BLaER1 (cell line): ENCODE data around the gene MTUS2.

ENCODE experiments used
- H3K27ac ChIP-seq: shearing (Covaris generic); formaldehyde crosslinking; 2 replicates; pipeline ENCODE4 v1.8.1; 2022
- H3K27me3 ChIP-seq: shearing (Covaris generic); formaldehyde crosslinking; 2 replicates; pipeline ENCODE4 v1.8.1; 2022
- H3K36me3 ChIP-seq: shearing (Covaris generic); formaldehyde crosslinking; 2 replicates; pipeline ENCODE4 v1.8.1; 2022
- H3K4me1 ChIP-seq: shearing (Covaris generic); formaldehyde crosslinking; 2 replicates; pipeline ENCODE4 v1.8.1; 2022
- H3K4me2 ChIP-seq: shearing (Covaris generic); formaldehyde crosslinking; 2 replicates; pipeline ENCODE4 v1.8.1; 2022
- H3K4me3 ChIP-seq: shearing (Covaris generic); formaldehyde crosslinking; 2 replicates; pipeline ENCODE4 v1.8.1; 2022
- H3K9ac ChIP-seq: shearing (Covaris generic); formaldehyde crosslinking; 2 replicates; pipeline ENCODE4 v1.8.1; 2022
- H3K9me3 ChIP-seq: shearing (Covaris generic); formaldehyde crosslinking; 2 replicates; pipeline ENCODE4 v1.8.1; 2022
- H4K20me1 ChIP-seq: shearing (Covaris generic); formaldehyde crosslinking; 2 replicates; pipeline ENCODE4 v1.8.1; 2022
- Cebpa-rat ChIP-seq: shearing (Covaris generic); IDR thresholded peaks from 2 replicates; pipeline ENCODE4 v1.8.1; 2022

The MTUS2 gene

DNA sequence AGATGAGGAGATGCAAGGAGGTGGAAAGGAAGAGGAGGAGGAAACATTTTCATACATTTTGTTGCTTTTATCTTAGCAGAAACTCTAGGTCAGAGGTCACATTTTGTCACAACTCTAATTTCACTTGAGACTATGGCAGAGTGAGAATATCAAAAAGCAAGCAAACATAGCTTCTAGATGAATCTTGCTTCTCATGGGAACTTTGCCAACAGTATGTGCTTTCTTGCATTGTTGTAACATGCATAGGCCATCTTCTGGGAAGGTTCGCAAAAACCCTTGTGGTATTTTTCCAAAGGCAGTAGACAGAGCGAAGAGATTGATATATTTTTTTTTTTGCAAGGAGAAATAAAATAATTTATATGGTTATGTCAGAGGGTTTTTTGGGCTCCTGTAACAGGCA, 291.3 kb downstream of the MTUS2 start:
- no peak overlapping the region for H3K9ac ChIP-seq
- no peak overlapping the region for H3K4me3 ChIP-seq
- no peak for TF ChIP-seq Cebpa-rat
- no peaks in the 10 kb centered on the region for H3K27me3 ChIP-seq
- no peaks in the 10 kb centered on the region for H4K20me1 ChIP-seq
- H3K36me3 ChIP-seq: no peaks in the 10 kb centered on the region
- no peak overlapping the region for H3K4me2 ChIP-seq
- H3K4me1 ChIP-seq: no peaks in the 10 kb centered on the region
- H3K27ac ChIP-seq: no peak overlapping the region
- H3K9me3 ChIP-seq: no peaks in the 10 kb centered on the region

DNA sequence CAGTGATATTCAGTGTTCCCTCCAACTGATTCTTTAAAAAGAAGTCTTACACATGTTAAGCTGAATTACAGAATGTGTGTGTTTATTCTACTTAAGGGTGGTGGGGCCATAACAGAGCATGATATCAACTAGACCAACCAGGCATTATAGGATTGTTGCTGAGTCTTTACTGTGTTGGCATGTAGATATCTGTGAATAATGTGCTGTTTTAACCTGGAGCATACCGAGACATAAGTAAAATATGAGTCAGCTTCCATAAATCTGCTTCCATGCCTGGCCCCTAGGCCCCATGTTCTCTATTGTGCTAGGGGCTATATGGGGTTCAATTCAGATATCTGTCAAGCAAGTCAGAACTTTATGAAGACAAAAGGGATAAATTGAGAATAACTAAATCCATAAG, 295.7 kb downstream of the MTUS2 start:
- Histone ChIP-seq H3K36me3 (no peaks in the 10 kb centered on the region), H3K27me3 (no peaks in the 10 kb centered on the region), H3K9ac (no peak overlapping the region), H4K20me1 (no peaks in the 10 kb centered on the region), H3K4me1 (no peaks in the 10 kb centered on the region), H3K9me3 (no peaks in the 10 kb centered on the region), H3K27ac (no peak overlapping the region), H3K4me2 (no peak overlapping the region), H3K4me3 (no peak overlapping the region)
- no peak for TF ChIP-seq Cebpa-rat

DNA sequence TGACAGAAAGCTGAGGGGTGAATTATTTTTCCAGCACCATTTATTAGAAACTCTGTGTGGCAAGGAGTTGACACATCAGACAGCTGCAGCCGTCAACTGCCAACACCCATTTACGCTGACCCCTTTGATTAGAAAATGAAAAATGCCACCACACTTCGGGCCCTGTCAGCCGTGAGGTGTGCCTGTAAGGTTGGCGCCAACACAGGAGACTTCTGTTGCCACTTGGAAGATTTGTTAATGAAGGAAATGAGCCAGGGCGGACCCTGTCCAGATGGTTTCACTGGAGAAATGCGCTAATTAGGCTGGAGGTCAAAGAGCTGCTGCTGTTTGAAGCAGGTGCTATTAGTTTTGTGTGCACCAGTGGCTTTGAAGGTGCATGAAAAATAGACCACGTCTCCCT, 297.5 kb downstream of the MTUS2 start:
- no peaks in the 10 kb centered on the region for H4K20me1 ChIP-seq
- no peaks in the 10 kb centered on the region for H3K36me3 ChIP-seq
- H3K4me3 ChIP-seq: no peak overlapping the region
- H3K27me3 ChIP-seq: no peaks in the 10 kb centered on the region
- H3K4me2 ChIP-seq: no peak overlapping the region
- H3K9me3 ChIP-seq: no peaks in the 10 kb centered on the region
- H3K4me1 ChIP-seq: no peaks in the 10 kb centered on the region
- no peak overlapping the region for H3K27ac ChIP-seq
- H3K9ac ChIP-seq: no peak overlapping the region
- no peak for TF ChIP-seq Cebpa-rat

DNA sequence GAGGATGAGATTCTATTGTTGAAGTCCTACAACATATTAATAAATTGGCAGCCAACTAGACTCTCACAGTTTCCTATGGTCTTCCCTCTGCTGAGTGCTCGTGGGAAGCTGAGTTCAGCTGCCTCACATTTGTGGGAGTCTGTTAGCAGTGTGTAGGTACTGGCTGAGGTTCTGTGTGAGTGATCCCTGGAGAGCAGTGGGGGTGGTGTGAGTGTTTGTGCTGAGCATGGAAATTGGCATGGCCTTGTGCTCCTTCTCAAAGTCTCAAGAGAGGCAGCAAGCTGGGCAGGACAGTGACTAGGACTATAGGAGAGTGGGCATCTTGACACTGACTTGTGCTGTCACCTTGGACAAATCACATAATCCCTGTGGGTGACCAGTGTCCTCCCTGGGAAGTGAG, 298.3 kb downstream of the MTUS2 start:
- Histone ChIP-seq H3K4me2 (no peak overlapping the region), H3K9me3 (no peaks in the 10 kb centered on the region), H3K4me1 (no peaks in the 10 kb centered on the region), H3K27ac (no peak overlapping the region), H3K9ac (no peak overlapping the region), H3K27me3 (no peaks in the 10 kb centered on the region), H4K20me1 (no peaks in the 10 kb centered on the region), H3K4me3 (no peak overlapping the region), H3K36me3 (no peaks in the 10 kb centered on the region)
- no peak for TF ChIP-seq Cebpa-rat

DNA sequence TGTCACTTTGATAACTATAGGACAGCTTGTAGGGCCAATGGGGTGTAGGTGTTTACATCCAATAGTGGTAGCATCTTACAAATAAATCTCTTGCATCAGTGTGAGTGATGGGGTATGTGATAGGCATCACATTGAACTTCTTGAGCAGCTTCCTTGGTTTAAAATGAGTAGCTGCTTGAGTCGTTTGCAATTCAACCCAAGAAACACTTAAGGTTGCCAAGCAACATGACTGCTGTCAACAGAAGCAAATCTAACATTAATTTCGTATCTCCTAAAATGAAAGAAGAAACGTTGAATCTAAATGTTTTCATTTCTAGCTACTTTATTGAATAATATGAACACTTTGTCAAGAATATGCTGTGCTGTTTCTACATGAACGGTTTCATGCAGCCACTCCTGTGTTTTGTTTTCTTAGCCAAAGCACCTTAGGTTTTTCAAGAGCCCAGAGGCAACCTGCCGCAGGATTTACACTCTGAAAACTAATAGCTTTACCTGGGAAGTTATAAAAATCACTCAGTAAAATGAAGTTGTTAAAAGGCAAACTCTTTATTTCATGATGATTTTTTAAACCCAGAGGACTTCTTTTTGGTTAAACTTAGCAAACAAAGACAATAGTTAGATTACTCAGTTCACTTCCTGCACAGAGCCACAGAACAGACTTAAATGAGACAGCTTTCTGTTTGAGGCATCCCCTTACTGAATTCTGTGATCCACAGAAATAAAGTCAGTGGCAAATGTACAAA, 305.2 kb downstream of the MTUS2 start:
- no peak for TF ChIP-seq Cebpa-rat
- H3K4me3 ChIP-seq: no peak overlapping the region
- no peak overlapping the region for H3K27ac ChIP-seq
- H3K9ac ChIP-seq: no peak overlapping the region
- 0 out of 2 replicates have a peak overlapping the region, but pooled peaks have one; percentile 10 for H3K4me2 ChIP-seq
- H3K27me3 ChIP-seq: no peaks in the 10 kb centered on the region
- no peaks in the 10 kb centered on the region for H4K20me1 ChIP-seq
- no peaks in the 10 kb centered on the region; the same call in 1 of the 2 replicates for H3K4me1 ChIP-seq
- H3K9me3 ChIP-seq: no peaks in the 10 kb centered on the region
- H3K36me3 ChIP-seq: no peaks in the 10 kb centered on the region

DNA sequence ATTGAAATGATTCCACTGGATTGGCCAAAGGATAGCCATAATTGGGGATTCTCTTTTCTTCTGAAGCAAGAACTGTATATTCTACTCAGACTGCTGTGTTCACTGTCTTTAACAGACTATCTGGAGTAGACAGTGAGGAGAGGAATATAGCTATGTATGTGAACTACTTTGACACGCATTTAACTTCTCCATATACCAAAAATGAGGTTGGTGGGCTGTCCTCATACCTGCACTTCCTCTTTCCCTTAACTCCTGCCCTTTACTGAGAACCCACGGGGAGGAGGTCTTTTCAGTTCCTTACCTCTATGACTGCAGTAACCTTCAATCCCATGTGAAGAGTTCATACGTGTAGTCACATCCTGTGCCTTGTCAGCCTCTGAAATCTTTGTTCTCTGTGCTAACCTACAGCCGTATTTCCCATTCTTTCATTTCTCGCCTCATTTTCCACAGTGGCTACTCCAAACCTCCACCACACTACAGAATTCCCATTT, 305.8 kb downstream of the MTUS2 start:
- H3K4me1 ChIP-seq: no peaks in the 10 kb centered on the region; the same call in 1 of the 2 replicates
- 0 out of 2 replicates have a peak overlapping the region, but pooled peaks have one; percentile 10 for H3K4me2 ChIP-seq
- no peaks in the 10 kb centered on the region for H3K9me3 ChIP-seq
- H3K27ac ChIP-seq: no peak overlapping the region
- no peaks in the 10 kb centered on the region for H3K27me3 ChIP-seq
- no peak for TF ChIP-seq Cebpa-rat
- H3K9ac ChIP-seq: no peak overlapping the region
- no peaks in the 10 kb centered on the region for H3K36me3 ChIP-seq
- no peak overlapping the region for H3K4me3 ChIP-seq
- H4K20me1 ChIP-seq: no peaks in the 10 kb centered on the region

DNA sequence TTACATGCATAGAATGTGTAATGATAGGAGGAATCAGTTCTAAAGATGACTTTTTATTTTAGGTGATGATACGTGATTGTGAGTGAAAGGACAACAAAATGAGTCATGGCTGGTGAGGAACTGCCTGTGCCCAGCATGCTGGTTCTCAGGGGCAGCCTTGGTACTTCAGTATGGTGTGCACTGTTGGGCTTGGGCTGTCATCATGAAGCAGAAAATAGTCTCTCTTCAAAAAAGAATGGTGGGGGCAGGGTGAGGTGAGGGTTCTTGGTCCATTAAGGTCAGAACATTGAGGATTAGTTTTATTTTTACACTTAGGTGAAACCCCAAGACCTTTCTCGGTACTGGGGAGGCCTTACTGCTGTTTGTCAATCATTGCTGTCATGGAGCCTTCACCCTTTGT, 309.5 kb downstream of the MTUS2 start:
- H3K27me3 ChIP-seq: no peaks in the 10 kb centered on the region
- no peaks in the 10 kb centered on the region for H3K36me3 ChIP-seq
- no peak for TF ChIP-seq Cebpa-rat
- H3K4me2 ChIP-seq: no peak overlapping the region
- no peaks in the 10 kb centered on the region for H4K20me1 ChIP-seq
- H3K4me1 ChIP-seq: no peaks in the 10 kb centered on the region; the same call in 1 of the 2 replicates
- no peak overlapping the region for H3K27ac ChIP-seq
- no peak overlapping the region for H3K9ac ChIP-seq
- H3K4me3 ChIP-seq: no peak overlapping the region
- H3K9me3 ChIP-seq: no peaks in the 10 kb centered on the region

DNA sequence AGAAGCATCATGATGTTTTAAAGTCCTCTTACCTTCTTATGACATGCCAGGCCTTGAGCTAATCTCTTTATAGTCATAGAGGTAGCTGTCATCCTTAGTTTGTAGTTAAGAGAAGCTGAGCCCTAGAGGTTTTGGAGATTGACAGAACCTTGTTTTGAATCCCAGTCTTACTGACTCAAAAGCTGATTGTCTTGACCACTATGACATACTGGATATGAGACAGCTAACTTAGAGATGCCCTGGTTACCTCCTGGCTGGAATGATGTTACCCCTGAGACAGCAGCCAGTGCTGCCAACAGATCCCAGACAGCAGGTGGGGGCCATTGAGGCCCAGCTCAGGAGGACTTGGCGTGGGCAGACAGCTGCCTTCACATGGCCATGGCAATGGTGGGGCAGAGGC, 311.0 kb downstream of the MTUS2 start:
- Histone ChIP-seq H3K4me1 (no peaks in the 10 kb centered on the region), H3K4me3 (no peak overlapping the region), H3K36me3 (no peaks in the 10 kb centered on the region), H4K20me1 (no peaks in the 10 kb centered on the region), H3K27ac (no peak overlapping the region), H3K4me2 (no peak overlapping the region), H3K27me3 (no peaks in the 10 kb centered on the region), H3K9ac (no peak overlapping the region), H3K9me3 (no peaks in the 10 kb centered on the region)
- no peak for TF ChIP-seq Cebpa-rat

DNA sequence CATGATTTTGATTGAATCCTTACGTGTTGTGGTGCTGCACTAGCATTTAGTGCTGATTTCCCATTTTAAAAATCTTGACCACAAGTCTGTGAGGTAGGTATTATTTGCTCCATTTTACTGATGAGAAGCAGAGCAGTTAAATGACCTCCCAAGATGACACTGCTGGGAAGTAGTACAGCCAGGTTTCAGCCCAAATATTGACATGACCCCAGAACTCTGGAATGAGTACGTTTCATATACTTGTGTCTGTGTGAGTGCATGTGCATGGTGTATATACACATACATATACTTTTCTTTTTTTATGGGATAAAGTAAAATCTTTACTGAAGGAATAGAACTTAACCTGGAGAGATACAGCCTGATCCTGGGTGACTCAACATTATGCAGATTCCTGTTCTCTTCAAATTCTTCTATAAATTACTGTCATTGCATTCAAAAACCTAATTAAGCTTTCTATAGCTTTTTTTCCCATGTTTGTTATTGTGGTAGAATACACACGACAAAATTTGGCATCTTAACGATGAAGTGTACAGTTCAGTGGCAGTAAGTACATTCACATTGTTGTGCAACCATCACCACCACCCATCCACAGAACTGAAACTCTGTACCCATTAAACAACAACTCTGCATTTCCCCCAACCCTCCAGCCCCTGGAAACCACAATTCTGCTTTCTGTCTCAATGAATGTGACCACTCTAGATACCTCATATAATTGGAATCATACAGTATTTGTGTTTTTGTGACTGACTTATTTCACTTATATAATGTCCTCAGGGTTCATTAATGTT, 311.9 kb downstream of the MTUS2 start:
- Histone ChIP-seq H3K27ac (no peak overlapping the region), H3K4me3 (no peak overlapping the region), H3K9me3 (no peaks in the 10 kb centered on the region), H3K9ac (no peak overlapping the region), H3K4me2 (no peak overlapping the region), H4K20me1 (no peaks in the 10 kb centered on the region), H3K4me1 (no peaks in the 10 kb centered on the region), H3K27me3 (no peaks in the 10 kb centered on the region), H3K36me3 (no peaks in the 10 kb centered on the region)
- no peak for TF ChIP-seq Cebpa-rat

DNA sequence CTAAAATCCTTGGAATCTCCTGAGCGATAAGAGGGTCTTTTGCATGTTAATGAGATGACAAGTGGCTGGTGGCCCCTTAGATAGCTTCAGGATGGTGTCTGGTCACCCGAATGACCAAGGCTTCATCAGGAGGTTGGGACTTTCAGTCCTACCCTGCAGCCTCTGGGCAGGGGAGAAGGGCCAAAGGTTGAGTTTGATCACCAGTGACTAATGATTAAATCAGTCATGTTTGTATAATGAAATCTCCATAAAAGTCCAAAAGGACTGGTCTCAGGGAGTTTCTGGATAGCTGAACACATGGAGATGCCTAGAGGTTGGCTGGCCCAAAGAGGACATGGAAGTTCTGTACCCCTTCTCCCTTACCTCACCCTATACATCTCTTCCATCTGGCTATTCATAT, 316.2 kb downstream of the MTUS2 start:
- peaks cover 8% of the 10 kb centered on the region for H3K4me1 ChIP-seq
- no peak overlapping the region for H3K4me2 ChIP-seq
- H3K4me3 ChIP-seq: no peak overlapping the region
- no peaks in the 10 kb centered on the region for H3K36me3 ChIP-seq
- no peak for TF ChIP-seq Cebpa-rat
- H3K27ac ChIP-seq: no peak overlapping the region
- no peaks in the 10 kb centered on the region for H3K9me3 ChIP-seq
- H3K9ac ChIP-seq: no peak overlapping the region
- no peaks in the 10 kb centered on the region for H4K20me1 ChIP-seq
- H3K27me3 ChIP-seq: no peaks in the 10 kb centered on the region
